Measurements from ENCODE around the gene CYP1A2. TPM values are rescaled to one million over a fixed set of nuclear protein-coding genes. Genes with fewer than 3 reads are reported as not detected.

CYP1A2 gene
- total and polyA plus RNA-seq, 12 donors, result 0.11 TPM; not detected in 11

- no peaks in the 10 kb centered on the region for H3K9me3 ChIP-seq
- intact Hi-C loops (cut with DNase I), result no loop called here
- H3K27me3 ChIP-seq, result no peaks in the 10 kb centered on the region
- H3K27ac ChIP-seq, result no peak overlapping the region
- no peaks in the 10 kb centered on the region for H3K36me3 ChIP-seq
- no peak for DNase-seq
- no peak overlapping the region for H3K4me3 ChIP-seq
- H3K4me1 ChIP-seq, result peaks cover 0 to 13% (median 0%) of the 10 kb centered on the region in 9 donors
- ATAC-seq, result no peak
- TF ChIP-seq CTCF (IDR thresholded peaks at IDR 0.05), result no peak
- WGBS, 2 donors, result 82 to 84% methylated on average over 3 of the region's 3 CpGs
Measured at GRCh38 chr15:74712311-74712710, 36.3 kb upstream of the CYP1A2 start.

GRCh38 chr15:74716651-74717050, 32.0 kb upstream of the CYP1A2 start:
- Histone ChIP-seq H3K9me3 (no peaks in the 10 kb centered on the region), H3K4me1 (no peaks in the 10 kb centered on the region), H3K27me3 (no peaks in the 10 kb centered on the region), H3K27ac (no peak overlapping the region), H3K4me3 (no peak overlapping the region), H3K36me3 (no peaks in the 10 kb centered on the region)
- intact Hi-C loops (cut with DNase I), result no loop called here
- TF ChIP-seq CTCF (IDR thresholded peaks at IDR 0.05), result no peak
- WGBS, 2 donors, result 87 to 90% methylated on average over 5 of the region's 5 CpGs
- DNase-seq (no peak), ATAC-seq (no peak)

- Histone ChIP-seq H3K27me3 (peaks cover 0 to 42% (median 0%) of the 10 kb centered on the region in 7 donors), H3K4me1 (peaks cover 3 to 28% (median 20%) of the 10 kb centered on the region in 9 donors), H3K9me3 (no peaks in the 10 kb centered on the region), H3K4me3 (no peak overlapping the region), H3K27ac (no peak overlapping the region), H3K36me3 (no peaks in the 10 kb centered on the region)
- WGBS, 2 donors, result 84 to 91% methylated on average over 13 of the region's 13 CpGs
- intact Hi-C loops (cut with DNase I), result loop anchor here in 1 of 10 donors (10.0 kb wide), 1 partner anchor 58 kb away; no protein-coding TSS in a partner anchor
- no peak for DNase-seq
- no peak for ATAC-seq
- no peak for TF ChIP-seq CTCF (IDR thresholded peaks at IDR 0.05)
Measured at GRCh38 chr15:74722591-74722990, 26.1 kb upstream of the CYP1A2 start.

- H3K4me3 ChIP-seq, result no peak overlapping the region
- no peak for ATAC-seq
- H3K36me3 ChIP-seq, result no peaks in the 10 kb centered on the region
- peaks cover 0 to 46% (median 0%) of the 10 kb centered on the region in 7 donors for H3K27me3 ChIP-seq
- TF ChIP-seq CTCF (IDR thresholded peaks at IDR 0.05), result no peak
- peaks cover 3 to 31% (median 21%) of the 10 kb centered on the region in 9 donors for H3K4me1 ChIP-seq
- intact Hi-C loops (cut with DNase I), result loop anchor here in 1 of 10 donors (10.0 kb wide), 1 partner anchor 58 kb away; no protein-coding TSS in a partner anchor
- WGBS, 2 donors, result 58 to 60% methylated on average over 1 of the region's 1 CpG
- DNase-seq, result no peak
- H3K9me3 ChIP-seq, result no peaks in the 10 kb centered on the region
- no peak overlapping the region for H3K27ac ChIP-seq
Measured at GRCh38 chr15:74723187-74723586, 25.5 kb upstream of the CYP1A2 start.
